HepG2 (cell line): ENCODE data around the gene PCNX1. TPM values are rescaled to one million over a fixed set of nuclear protein-coding genes. Genes with fewer than 3 reads are reported as not detected.

Experiments
- ATAC-seq: fragments of 200-7000 bp; cut with Tn5 transposase; 3 replicates; pipeline ENCODE4 v1.9.1; 2020; ENCODE audit warnings: mild to moderate bottlenecking, moderate library complexity
- BruUV-seq: library from RNA; stranded (reverse); fragments of 400-500 nt; replicated peaks from 2 replicates; lab custom pipeline; 2021; lab: Mats Ljungman, UMichigan
- CTCF ChIA-PET: fragments of 300-600 bp; formaldehyde crosslinking; extraction: SDS; loops from one replicate; lab custom pipeline; 2021; ENCODE audit warnings: low total read pairs, inconsistent platforms, low intra/inter-chr PET ratio; lab: Yijun Ruan, JAX
- POLR2A ChIA-PET: fragments of 350-600 bp; sonication (Branson Sonifier 250); formaldehyde crosslinking; loops from one replicate; lab custom pipeline; 2020; ENCODE audit warnings: antibody characterized with exemption, inconsistent platforms; lab: Yijun Ruan, JAX
- DNase-seq: peaks from one replicate; pipeline ENCODE4 v3.0.0-alpha.2; 2015; ENCODE audit warnings: low spot score
- FAIRE-seq: peaks from 3 replicates; lab custom pipeline; 2011; peaks lifted over from hg19 to GRCh38; lab: Jason Lieb, UNC
- H2AFZ ChIP-seq: one replicate; pipeline ENCODE4 v1.6.1; 2011; ENCODE audit warnings: low read length, inconsistent platforms
- H3K27ac ChIP-seq: fragments of 300-600 bp; 3 replicates; pipeline ENCODE4 v1.8.0; 2011; ENCODE audit warnings: mixed run types, mild to moderate bottlenecking, mixed read lengths, low read length, inconsistent platforms; ENCODE audit not compliant: insufficient read depth; ENCODE audit errors: extremely low read length
- H3K27me3 ChIP-seq, 2 experiments: fragments of 200-600 bp in 1 of 2; 2 replicates in 1 of 2; 3 replicates in 1 of 2; pipeline versions ENCODE4 v1.6.0 to v1.8.0; 2011; ENCODE audit warnings: low read length in 2 of 2, mild to moderate bottlenecking in 2 of 2, moderate library complexity in 2 of 2, inconsistent platforms in 1 of 2; ENCODE audit not compliant: insufficient read depth in 2 of 2, control insufficient read depth in 1 of 2
- H3K36me3 ChIP-seq, 2 experiments: fragments of 200-600 bp in 1 of 2; replicated peaks in 1 of 2; 2 replicates in 1 of 2; 3 replicates in 1 of 2; pipeline versions ENCODE4 v1.5.1 to v1.8.0; 2011; ENCODE audit warnings: low read length in 2 of 2, inconsistent platforms in 1 of 2; ENCODE audit not compliant: insufficient read depth in 2 of 2, control insufficient read depth in 1 of 2
- H3K4me1 ChIP-seq: 2 replicates; pipeline ENCODE4 v1.5.1; 2012; ENCODE audit warnings: low read length, inconsistent platforms; ENCODE audit not compliant: insufficient read depth
- H3K4me2 ChIP-seq: 2 replicates; pipeline ENCODE4 v1.6.0; 2011; ENCODE audit warnings: low read depth, low read length, inconsistent platforms
- H3K4me3 ChIP-seq, 3 experiments: fragments of 200-600 bp in 1 of 3; sonication (generic), shearing (Covaris generic) in 1 of 3; replicated peaks in 1 of 3; 2 replicates each; pipeline ENCODE4 v1.5.1; 2011 to 2016; ENCODE audit warnings: low read length in 3 of 3, inconsistent platforms in 2 of 3, low read depth in 2 of 3, mild to moderate bottlenecking in 2 of 3, control low read depth in 1 of 3, mixed read lengths in 1 of 3; ENCODE audit not compliant: insufficient read depth in 1 of 3
- H3K79me2 ChIP-seq: one replicate; pipeline ENCODE4 v1.6.1; 2011; ENCODE audit warnings: low read length, inconsistent platforms; ENCODE audit not compliant: insufficient read depth
- H3K9ac ChIP-seq: 2 replicates; pipeline ENCODE4 v1.6.0; 2011; ENCODE audit warnings: mild to moderate bottlenecking, low read depth, low read length, inconsistent platforms; ENCODE audit not compliant: insufficient read depth
- H3K9me3 ChIP-seq: 2 replicates; pipeline ENCODE4 v1.5.1; 2012; ENCODE audit warnings: mild to moderate bottlenecking, low read length
- H4K20me1 ChIP-seq: 2 replicates; pipeline ENCODE4 v1.6.0; 2011; ENCODE audit warnings: inconsistent platforms, mild to moderate bottlenecking, low read length, moderate library complexity; ENCODE audit not compliant: insufficient read depth
- ATF7 ChIP-seq, 2 experiments: fragments of 450-650 bp in 1 of 2; sonication (generic) in 1 of 2; formaldehyde crosslinking in 1 of 2; IDR thresholded peaks; 2 replicates each; pipeline versions ENCODE4 v1.4.0 to v1.6.1; 2016 to 2020; ENCODE audit warnings: antibody characterized with exemption in 1 of 2, mild to moderate bottlenecking in 1 of 2, missing genetic modification reagents in 1 of 2
- SSRP1 ChIP-seq: IDR thresholded peaks from 2 replicates; pipeline ENCODE4 v1.6.1; 2016; ENCODE audit warnings: control low read depth
- ZNF7 ChIP-seq: IDR thresholded peaks from 2 replicates; pipeline ENCODE4 v1.6.1; 2016; ENCODE audit warnings: missing biosample characterization, missing genetic modification reagents
- ZNF782 ChIP-seq: sonication (generic); formaldehyde crosslinking; IDR thresholded peaks from 2 replicates; pipeline ENCODE4 v1.4.0; 2020; ENCODE audit warnings: missing genetic modification reagents, mild to moderate bottlenecking, borderline replicate concordance
- ZNF816 ChIP-seq: sonication (generic); formaldehyde crosslinking; IDR thresholded peaks from 2 replicates; pipeline ENCODE4 v1.8.0; 2022; ENCODE audit warnings: missing genetic modification reagents, mild to moderate bottlenecking, borderline replicate concordance
- WGBS: methylation state at CpG from one replicate; pipeline ENCODE4 v1.1.6; 2017; ENCODE audit warnings: low lambda C conversion rate; 5-methylcytosine and 5-hydroxymethylcytosine counted together
- in situ Hi-C: cut with HindIII; loops from 2 replicates; pipeline ENCODE4 v1.10.0; 2017; ENCODE audit warnings: low pct_unique_long_range_greater_than_20kb; ENCODE audit not compliant: extremely low pct_ligation_motif_present
- intact Hi-C: fragments of 100-400 bp; cut with micrococcal nuclease; formaldehyde crosslinking; loops from one replicate; pipeline ENCODE4 v1.10.0; 2022; ENCODE audit not compliant: unreplicated experiment
- polyA plus RNA-seq, 8 experiments: library from polyadenylated mRNA; depleted of rRNA in 3 of 8; stranded (reverse) in 7 of 8; unstranded in 1 of 8; fragments of >200 nt; fragmentation: Illumina TruSeq in 4 of 8; extraction: Trizol in 4 of 8; gene quantifications; 2 replicates each; pipeline versions ENCODE4 v1.2.1 to v1.2.3, GENCODE V29; 2011 to 2016; ENCODE audit warnings: low read depth in 4 of 8, missing spikeins in 1 of 8, mixed read lengths in 1 of 8; ENCODE audit not compliant: insufficient read depth in 1 of 8
- total RNA-seq, 5 experiments: library from RNA; depleted of rRNA; stranded (reverse); fragments of >200 nt; fragmentation: Illumina TruSeq; extraction: Trizol; gene quantifications; 2 replicates each; pipeline ENCODE4 v1.2.3, GENCODE V29; 2016; ENCODE audit warnings: low read depth in 1 of 5
- TF ChIP-seq, protein P1 (sequence below): sonication (generic); formaldehyde crosslinking; IDR thresholded peaks from 2 replicates; pipeline ENCODE4 v1.8.1; 2023; ENCODE audit warnings: mild to moderate bottlenecking, missing genetic modification reagents, borderline replicate concordance

Gene PCNX1
- total and polyA plus RNA-seq, 2 of the 13 experiments (the other 11 are each of a cell fraction or from before 2014, with no cell fraction given), result 24.9 to 30.3 TPM

DNA sequence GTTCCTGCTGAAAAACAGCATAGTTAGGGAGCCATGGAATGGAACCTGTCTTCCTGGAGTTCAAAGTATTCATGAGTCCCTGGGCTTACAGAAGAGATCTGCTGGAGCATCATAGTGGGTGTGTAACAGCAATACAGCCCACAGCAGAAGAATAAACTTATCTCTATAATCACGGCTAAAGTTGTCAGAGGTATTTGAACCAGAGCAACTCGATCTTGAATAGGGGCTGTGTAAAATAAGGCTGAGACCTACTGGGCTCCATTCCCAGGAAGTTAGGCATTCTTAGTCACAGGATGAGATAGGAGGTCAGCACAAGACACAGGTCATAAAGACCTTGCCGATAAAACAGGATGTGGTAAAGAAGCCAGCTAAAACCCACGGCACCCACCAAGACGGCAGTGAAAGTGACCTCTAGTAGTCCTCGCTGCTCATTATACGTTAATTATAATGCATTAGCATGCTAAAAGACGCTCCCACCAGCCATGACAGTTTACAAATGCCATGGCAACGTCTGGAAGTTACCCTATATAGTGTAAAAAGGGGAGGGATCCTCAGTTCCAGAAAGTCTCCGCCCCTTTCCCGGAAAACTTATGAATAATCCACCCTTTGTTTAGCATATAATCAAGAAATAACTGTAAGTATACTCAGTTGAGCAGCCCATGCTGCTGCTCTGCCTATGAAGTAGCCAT is 223.4 kb downstream of the PCNX1 start:
- Histone ChIP-seq H3K9ac (no peak overlapping the region), H2AFZ (no peak overlapping the region), H3K27ac (no peak overlapping the region), H3K4me2 (peak overlapping the region; percentile 20; the same call in 1 of the 2 replicates), H3K27me3 (no peaks in the 10 kb centered on the region), H3K4me3 (no peak overlapping the region), H3K36me3 (no peaks in the 10 kb centered on the region), H3K9me3 (no peaks in the 10 kb centered on the region), H4K20me1 (no peaks in the 10 kb centered on the region), H3K79me2 (no peaks in the 10 kb centered on the region), H3K4me1 (no peaks in the 10 kb centered on the region)
- TF ChIP-seq SSRP1, result no peak
- TF ChIP-seq, protein P1, sequence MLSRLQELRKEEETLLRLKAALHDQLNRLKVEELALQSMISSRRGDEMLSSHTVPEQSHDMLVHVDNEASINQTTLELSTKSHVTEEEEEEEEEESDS, result no peak
- TF ChIP-seq ZNF7 (CRISPR knock-in tag), result 0 out of 2 replicates have a peak, but pooled peaks have one; percentile 43
- no peak for TF ChIP-seq ZNF816
- intact Hi-C loops (loop anchor here (10.0 kb wide), 1 partner anchor 724 kb away; no protein-coding TSS in a partner anchor), in situ Hi-C loops (loop anchor here (10.0 kb wide), 1 partner anchor 274 kb away; no protein-coding TSS in a partner anchor)
- BruUV-seq, result no TSS peak
- FAIRE-seq (no peak), DNase-seq (no peak), ATAC-seq (no peak)
- POLR2A ChIA-PET, result no interaction called here
- WGBS, result 20% methylated on average over 11 of the region's 11 CpGs
- CTCF ChIA-PET, result no interaction called here

DNA sequence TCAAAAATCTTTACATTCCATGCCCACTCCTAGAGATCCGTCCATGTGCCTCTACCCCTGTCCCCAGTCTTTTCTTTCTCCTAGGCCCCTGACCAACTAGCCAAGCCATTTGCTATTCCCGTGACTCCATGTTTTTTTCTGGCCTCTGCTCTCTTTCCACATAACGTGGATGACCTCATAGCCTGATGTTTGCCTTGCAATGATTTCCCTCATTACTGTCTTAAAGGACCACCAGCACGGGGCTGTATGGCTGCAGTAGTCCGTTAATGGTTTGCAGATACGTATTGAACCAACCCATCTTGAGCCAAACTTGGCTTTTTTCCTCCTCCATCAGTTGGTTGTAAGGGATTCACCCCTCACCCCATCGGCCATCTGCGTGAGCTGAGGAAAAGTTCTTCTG is 226.0 kb downstream of the PCNX1 start:
- no peak overlapping the region for H3K4me2 ChIP-seq
- TF ChIP-seq ATF7 (IDR thresholded peaks at IDR 0.05), result peak; percentile 55
- no peak for TF ChIP-seq ATF7 (CRISPR knock-in tag; IDR thresholded peaks at IDR 0.05)
- TF ChIP-seq ZNF782 (CRISPR knock-in tag), result no peak
- no peaks in the 10 kb centered on the region for H3K27me3 ChIP-seq
- ChIA-PET CTCF (no interaction called here), POLR2A (no interaction called here)
- ATAC-seq (no peak), DNase-seq (no peak), FAIRE-seq (no peak)
- WGBS, result 50% methylated on average over 7 of the region's 8 CpGs
- H3K9ac ChIP-seq, result no peak overlapping the region
- H4K20me1 ChIP-seq, result no peaks in the 10 kb centered on the region
- H3K27ac ChIP-seq, result no peak overlapping the region
- in situ Hi-C loops, result loop anchor here (10.0 kb wide), 1 partner anchor 272 kb away; no protein-coding TSS in a partner anchor
- no peak overlapping the region for H3K4me3 ChIP-seq
- H3K9me3 ChIP-seq, result no peaks in the 10 kb centered on the region
- H2AFZ ChIP-seq, result no peak overlapping the region
- no TSS peak for BruUV-seq
- no peaks in the 10 kb centered on the region for H3K36me3 ChIP-seq
- H3K4me1 ChIP-seq, result no peaks in the 10 kb centered on the region
- intact Hi-C loops, result loop anchor here (10.0 kb wide), 1 partner anchor 722 kb away; no protein-coding TSS in a partner anchor
- H3K79me2 ChIP-seq, result no peaks in the 10 kb centered on the region
